Measurements from ENCODE around the gene SENP2. TPM values are rescaled to one million over a fixed set of nuclear protein-coding genes. Genes with fewer than 3 reads are reported as not detected.

SENP2 gene
- total and polyA plus RNA-seq, 2 experiments from 2014 or later, result 29.2 to 80.3 TPM

- TF ChIP-seq REST (IDR thresholded peaks at IDR 0.05; ENCODE audit: unreplicated experiment) (no peak), STAT1 (IDR thresholded peaks at IDR 0.05; ENCODE audit: unreplicated experiment) (no peak), ZNF114 (CRISPR knock-in tag; IDR thresholded peaks at IDR 0.05) (no peak), NANOG (IDR thresholded peaks at IDR 0.05; ENCODE audit: borderline replicate concordance) (no peak), JUNB (IDR thresholded peaks at IDR 0.05; ENCODE audit: unreplicated experiment) (no peak), CTCF (conservative IDR thresholded peaks at IDR 0.05; ENCODE audit: low read depth in 2 of 2) (no peak), POLR2AphosphoS5 (IDR thresholded peaks at IDR 0.05; ENCODE audit: low read depth) (no peak)
These were observed 31.0 kb upstream of the SENP2 start (continued) for GRCh38 chr3:185555101-185555501.

GRCh38 chr3:185555860-185556347 lies 30.2 kb upstream of the SENP2 start:
- H3K4me3 ChIP-seq, result no peak overlapping the region
- no peaks in the 10 kb centered on the region for H3K27me3 ChIP-seq (ENCODE audit: insufficient read depth)
- H3K9me2 ChIP-seq (ENCODE audit: insufficient read depth), result no peaks in the 10 kb centered on the region
- H4K20me1 ChIP-seq (replicated peaks; ENCODE audit: insufficient read depth), result no peaks in the 10 kb centered on the region
- Mint-ChIP-seq H3K9me3 (no peaks in the 10 kb centered on the region), H3K27ac (no peak overlapping the region), H3K4me1 (peaks cover 27% of the 10 kb centered on the region), H3K27me3 (ENCODE audit: insufficient read depth, low read depth, poor library complexity) (peaks cover 6% of the 10 kb centered on the region), H3K4me3 (no peak overlapping the region), H3K36me3 (ENCODE audit: low read depth) (no peaks in the 10 kb centered on the region)
- H3K4me2 ChIP-seq, result no peak overlapping the region
- DNase-seq (ENCODE audit: low spot score) (no peak), ATAC-seq (no peak)
- no peaks in the 10 kb centered on the region for H3K79me2 ChIP-seq (replicated peaks; ENCODE audit: insufficient read depth)
- H3K4me1 ChIP-seq (ENCODE audit: insufficient read depth), result peaks cover 15% of the 10 kb centered on the region
- H2AFZ ChIP-seq, result no peak overlapping the region
- H3K27ac ChIP-seq (ENCODE audit: low read depth), result no peak overlapping the region
- H3K36me3 ChIP-seq (ENCODE audit: insufficient read depth), result no peaks in the 10 kb centered on the region
- 0 out of 2 replicates have a peak, but pooled peaks cover under 1% of the 10 kb centered on the region for H3F3A ChIP-seq (replicated peaks; ENCODE audit: low read depth)
- no peak for TF ChIP-seq REST (IDR thresholded peaks at IDR 0.05; ENCODE audit: unreplicated experiment)
- TF ChIP-seq NANOG (IDR thresholded peaks at IDR 0.05; ENCODE audit: borderline replicate concordance), result no peak
- TF ChIP-seq ZNF114 (CRISPR knock-in tag; IDR thresholded peaks at IDR 0.05), result no peak
- no peak for TF ChIP-seq POLR2AphosphoS5 (IDR thresholded peaks at IDR 0.05; ENCODE audit: low read depth)
- TF ChIP-seq, protein P1, sequence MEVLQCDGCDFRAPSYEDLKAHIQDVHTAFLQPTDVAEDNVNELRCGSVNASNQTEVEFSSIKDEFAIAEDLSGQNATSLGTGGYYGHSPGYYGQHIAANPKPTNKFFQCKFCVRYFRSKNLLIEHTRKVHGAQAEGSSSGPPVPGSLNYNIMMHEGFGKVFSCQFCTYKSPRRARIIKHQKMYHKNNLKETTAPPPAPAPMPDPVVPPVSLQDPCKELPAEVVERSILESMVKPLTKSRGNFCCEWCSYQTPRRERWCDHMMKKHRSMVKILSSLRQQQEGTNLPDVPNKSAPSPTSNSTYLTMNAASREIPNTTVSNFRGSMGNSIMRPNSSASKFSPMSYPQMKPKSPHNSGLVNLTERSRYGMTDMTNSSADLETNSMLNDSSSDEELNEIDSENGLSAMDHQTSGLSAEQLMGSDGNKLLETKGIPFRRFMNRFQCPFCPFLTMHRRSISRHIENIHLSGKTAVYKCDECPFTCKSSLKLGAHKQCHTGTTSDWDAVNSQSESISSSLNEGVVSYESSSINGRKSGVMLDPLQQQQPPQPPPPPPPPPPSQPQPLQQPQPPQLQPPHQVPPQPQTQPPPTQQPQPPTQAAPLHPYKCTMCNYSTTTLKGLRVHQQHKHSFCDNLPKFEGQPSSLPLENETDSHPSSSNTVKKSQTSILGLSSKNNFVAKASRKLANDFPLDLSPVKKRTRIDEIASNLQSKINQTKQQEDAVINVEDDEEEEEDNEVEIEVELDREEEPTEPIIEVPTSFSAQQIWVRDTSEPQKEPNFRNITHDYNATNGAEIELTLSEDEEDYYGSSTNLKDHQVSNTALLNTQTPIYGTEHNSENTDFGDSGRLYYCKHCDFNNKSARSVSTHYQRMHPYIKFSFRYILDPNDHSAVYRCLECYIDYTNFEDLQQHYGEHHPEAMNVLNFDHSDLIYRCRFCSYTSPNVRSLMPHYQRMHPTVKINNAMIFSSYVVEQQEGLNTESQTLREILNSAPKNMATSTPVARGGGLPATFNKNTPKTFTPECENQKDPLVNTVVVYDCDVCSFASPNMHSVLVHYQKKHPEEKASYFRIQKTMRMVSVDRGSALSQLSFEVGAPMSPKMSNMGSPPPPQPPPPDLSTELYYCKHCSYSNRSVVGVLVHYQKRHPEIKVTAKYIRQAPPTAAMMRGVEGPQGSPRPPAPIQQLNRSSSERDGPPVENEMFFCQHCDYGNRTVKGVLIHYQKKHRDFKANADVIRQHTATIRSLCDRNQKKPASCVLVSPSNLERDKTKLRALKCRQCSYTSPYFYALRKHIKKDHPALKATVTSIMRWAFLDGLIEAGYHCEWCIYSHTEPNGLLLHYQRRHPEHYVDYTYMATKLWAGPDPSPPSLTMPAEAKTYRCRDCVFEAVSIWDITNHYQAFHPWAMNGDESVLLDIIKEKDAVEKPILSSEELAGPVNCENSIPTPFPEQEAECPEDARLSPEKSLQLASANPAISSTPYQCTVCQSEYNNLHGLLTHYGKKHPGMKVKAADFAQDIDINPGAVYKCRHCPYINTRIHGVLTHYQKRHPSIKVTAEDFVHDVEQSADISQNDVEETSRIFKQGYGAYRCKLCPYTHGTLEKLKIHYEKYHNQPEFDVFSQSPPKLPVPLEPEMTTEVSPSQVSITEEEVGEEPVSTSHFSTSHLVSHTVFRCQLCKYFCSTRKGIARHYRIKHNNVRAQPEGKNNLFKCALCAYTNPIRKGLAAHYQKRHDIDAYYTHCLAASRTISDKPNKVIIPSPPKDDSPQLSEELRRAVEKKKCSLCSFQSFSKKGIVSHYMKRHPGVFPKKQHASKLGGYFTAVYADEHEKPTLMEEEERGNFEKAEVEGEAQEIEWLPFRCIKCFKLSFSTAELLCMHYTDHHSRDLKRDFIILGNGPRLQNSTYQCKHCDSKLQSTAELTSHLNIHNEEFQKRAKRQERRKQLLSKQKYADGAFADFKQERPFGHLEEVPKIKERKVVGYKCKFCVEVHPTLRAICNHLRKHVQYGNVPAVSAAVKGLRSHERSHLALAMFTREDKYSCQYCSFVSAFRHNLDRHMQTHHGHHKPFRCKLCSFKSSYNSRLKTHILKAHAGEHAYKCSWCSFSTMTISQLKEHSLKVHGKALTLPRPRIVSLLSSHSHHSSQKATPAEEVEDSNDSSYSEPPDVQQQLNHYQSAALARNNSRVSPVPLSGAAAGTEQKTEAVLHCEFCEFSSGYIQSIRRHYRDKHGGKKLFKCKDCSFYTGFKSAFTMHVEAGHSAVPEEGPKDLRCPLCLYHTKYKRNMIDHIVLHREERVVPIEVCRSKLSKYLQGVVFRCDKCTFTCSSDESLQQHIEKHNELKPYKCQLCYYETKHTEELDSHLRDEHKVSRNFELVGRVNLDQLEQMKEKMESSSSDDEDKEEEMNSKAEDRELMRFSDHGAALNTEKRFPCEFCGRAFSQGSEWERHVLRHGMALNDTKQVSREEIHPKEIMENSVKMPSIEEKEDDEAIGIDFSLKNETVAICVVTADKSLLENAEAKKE (CRISPR knock-in tag; IDR thresholded peaks at IDR 0.05), result no peak

All from GM23338 (cell line).